ENCODE data around the gene SGSM1.

SGSM1 gene

DNA sequence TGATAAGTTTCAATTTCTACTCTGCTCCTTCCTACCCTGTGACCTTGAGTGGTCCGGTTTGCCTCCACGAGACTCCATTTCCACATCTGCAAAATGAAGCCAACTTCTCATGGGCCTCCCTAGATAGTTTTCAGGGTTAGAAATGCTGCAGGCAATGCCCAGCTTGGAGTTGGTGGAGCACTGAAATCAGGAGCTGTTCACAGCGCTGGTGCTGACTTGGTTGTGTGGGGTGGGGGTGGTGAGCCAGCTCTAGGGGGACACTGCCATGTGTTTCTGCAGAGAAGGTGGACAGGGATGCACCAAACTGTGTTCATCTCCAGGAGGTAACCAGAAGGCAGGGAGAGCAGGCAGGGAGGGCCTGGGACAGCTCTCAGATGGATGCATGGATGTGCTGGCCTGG, 37.0 kb downstream of the SGSM1 start:
- DNase-seq (ENCODE audit: low read depth): no peak

DNA sequence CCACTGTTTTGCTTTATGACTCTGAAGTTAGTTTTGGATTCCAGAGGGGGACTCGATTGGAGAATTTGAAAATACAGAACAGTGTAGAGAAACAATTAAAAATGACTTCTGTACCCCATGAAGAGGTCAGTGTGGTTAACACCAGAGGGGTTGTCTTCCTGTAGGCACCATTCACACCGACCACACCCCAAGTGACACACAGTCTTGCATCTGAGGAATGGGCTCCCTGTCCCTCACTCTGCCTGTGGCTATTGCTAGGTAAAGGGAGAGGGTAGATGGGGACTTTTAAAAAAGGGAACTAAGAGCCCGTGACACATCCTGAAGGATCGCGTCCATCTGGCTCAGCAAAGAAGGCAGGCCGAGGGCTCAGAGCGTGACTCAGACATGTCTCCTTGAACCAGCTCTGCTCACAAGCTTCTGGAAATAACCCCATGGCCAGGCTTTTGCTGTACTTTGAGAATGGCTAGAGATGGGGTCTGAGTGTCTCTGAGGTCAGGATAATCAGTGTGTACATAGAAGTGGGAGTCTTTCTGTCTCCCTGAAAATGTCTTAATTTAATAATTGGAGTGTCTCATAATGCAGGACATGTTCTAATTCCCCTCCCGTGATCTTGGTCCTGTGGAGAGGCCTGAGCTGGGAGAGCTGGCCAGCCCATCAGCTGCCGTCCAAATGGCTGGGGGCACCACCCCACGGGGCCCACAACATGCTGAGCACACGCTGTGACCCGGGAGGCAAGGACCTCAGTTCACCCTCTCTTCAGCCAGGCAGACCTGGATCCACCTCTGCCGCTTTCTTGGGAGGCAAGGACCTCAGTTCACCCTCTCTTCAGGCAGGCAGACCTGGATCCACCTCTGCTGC, 39.3 kb downstream of the SGSM1 start:
- DNase-seq (ENCODE audit: low read depth): no peak

- DNase-seq (ENCODE audit: low read depth): no peak
These were observed 41.5 kb downstream of the SGSM1 start for GRCh38 chr22:24847490-24847889.

DNA sequence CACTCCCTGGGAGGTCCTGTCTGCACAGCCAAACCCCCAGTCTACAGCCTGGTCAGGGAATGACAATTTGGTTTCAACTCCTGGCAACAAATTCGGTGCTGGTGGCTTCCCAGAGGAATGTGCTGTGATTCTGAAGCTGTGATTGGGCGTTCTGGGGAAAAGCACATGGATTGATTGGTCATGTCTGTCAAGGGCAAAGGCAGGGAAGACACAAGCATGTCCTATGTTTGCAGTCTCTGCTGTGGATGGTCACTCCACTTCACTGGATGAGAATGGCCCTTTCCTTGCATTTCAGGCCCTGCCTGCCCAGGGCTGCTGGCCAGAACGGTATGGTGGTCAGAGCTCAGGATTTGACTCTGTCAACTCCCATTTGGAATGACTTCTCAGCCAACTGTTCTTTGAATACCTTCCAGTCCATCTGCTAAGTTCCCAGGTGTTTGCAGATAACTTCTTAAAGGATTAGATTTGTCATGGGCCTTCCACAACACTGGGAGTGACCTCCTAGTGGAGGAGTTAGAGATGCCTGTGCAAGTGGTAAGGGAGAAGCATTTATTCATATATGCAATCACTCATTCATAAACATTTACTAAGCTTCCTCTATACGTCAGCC, 42.7 kb downstream of the SGSM1 start:
- DNase-seq (ENCODE audit: low read depth): no peak

GRCh38 chr22:24855794-24856193, 49.8 kb downstream of the SGSM1 start:
- no peak for DNase-seq (ENCODE audit: low read depth)

DNA sequence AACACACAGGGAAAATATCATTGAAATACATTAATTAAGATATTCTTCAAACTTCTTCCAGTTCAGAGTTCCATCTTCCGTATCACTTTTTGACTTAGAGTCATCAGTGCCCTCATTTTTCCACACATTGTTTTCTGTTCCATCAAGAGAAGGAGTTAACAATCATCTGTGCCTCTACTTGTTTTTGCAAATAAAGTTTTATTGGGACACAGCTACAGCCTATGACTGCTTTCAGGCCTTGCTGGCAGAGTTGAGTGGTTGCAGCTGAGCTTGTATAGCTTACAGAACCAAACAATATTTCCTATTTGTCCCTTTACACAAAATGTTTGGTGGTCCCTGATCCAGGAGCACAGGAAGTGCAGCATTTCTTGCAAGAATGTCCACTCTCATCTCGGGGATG, 51.6 kb downstream of the SGSM1 start:
- DNase-seq (ENCODE audit: low read depth): no peak

- DNase-seq (ENCODE audit: low read depth): no peak
These were observed 53.6 kb downstream of the SGSM1 start for GRCh38 chr22:24859587-24859986.

- DNase-seq (ENCODE audit: low read depth): no peak
These were observed 59.5 kb downstream of the SGSM1 start for GRCh38 chr22:24865508-24865907.

GRCh38 chr22:24867323-24868022, 61.5 kb downstream of the SGSM1 start:
- no peak for DNase-seq (ENCODE audit: low read depth)

DNA sequence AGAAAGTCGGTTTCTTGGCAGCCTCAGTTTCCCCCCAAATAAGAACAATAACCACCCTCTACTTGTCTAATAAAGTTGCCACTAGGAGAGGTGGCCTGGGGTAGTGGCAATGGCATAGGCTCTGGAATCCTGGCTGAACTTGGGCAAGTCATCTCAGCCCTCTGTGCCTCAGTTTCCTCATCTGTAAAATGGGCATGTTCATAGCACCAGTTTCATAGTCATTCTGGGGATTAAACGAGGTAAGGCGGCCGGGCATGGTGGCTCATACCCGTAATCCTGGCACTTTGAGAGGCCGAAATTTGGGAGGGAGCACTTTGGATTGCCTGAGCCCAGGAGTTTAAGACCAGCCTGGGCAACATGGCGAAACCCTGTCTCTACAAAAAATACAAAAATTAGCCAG, 63.0 kb downstream of the SGSM1 start:
- DNase-seq (ENCODE audit: low read depth): no peak

GRCh38 chr22:24871611-24872205, 65.7 kb downstream of the SGSM1 start:
- no peak for DNase-seq (ENCODE audit: low read depth)

DNA sequence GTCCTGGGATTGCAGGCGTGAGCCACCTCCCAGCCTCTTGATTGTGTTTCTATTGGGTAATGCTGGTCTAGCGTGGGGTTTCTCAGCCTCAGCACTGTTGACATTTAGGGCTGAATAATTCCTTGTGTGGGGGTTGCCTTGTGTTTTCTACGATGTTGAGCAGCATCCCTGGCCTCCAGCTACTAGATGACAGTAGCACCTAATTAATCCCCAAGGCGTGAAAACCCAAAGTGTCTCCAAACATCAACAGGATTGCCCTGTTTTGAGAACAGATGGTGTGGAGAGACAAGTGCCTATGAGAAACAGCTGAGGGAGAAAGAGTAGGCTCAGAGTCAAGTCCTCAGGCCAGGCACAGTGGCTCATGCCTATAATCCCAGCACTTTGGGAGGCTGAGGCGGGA, 67.2 kb downstream of the SGSM1 start:
- DNase-seq (ENCODE audit: low read depth): no peak

GRCh38 chr22:24875862-24876506, 70.0 kb downstream of the SGSM1 start:
- DNase-seq (ENCODE audit: low read depth): no peak

- DNase-seq (ENCODE audit: low read depth): no peak
These were observed 70.7 kb downstream of the SGSM1 start for GRCh38 chr22:24876700-24877099.

DNA sequence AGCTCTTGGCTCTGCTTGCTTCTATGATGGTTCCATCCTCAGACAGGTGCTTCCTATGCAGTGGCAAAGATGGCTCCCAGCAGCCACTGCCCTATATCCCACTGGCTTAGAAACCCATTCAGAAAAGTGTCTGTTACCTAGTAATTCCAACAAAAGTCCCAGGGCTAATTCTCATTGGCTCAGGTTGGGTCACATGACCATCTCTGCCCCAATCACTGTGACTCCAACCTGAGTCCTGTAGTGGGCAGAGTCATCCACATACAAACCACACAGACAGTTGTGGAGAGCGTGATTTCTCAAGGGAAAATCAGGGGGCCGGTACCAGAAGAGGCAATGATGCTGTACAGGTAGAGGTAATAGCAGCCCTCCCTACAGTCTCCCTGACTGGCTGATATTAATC, 73.0 kb downstream of the SGSM1 start:
- no peak for DNase-seq (ENCODE audit: low read depth)

DNA sequence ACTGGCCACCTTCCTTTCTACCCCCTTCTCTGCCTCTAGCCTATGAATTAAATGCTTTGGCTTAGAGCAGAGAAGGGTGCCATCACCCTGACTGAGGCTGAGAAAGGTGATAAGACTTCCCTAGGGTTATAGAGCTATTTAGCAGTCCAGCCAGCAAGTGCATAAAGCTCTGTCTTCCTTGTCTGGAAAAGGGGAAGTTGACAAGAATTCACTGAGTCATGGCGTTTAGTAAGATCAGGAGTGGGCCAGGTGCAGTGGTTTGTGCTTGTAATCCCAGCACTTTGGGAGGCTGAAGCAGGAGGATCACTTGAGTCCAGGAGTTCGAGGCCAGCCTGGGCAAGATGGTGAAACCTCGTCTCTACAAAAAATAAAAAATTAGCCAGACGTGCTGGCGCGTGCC, 77.4 kb downstream of the SGSM1 start:
- no peak for DNase-seq (ENCODE audit: low read depth)

GRCh38 chr22:24887260-24887659, 81.2 kb downstream of the SGSM1 start:
- no peak for DNase-seq (ENCODE audit: low read depth)

- no peak for DNase-seq (ENCODE audit: low read depth)
These were observed 87.5 kb downstream of the SGSM1 start for GRCh38 chr22:24893341-24894070.

- no peak for DNase-seq (ENCODE audit: low read depth)
These were observed 88.4 kb downstream of the SGSM1 start for GRCh38 chr22:24894220-24894975.

DNA sequence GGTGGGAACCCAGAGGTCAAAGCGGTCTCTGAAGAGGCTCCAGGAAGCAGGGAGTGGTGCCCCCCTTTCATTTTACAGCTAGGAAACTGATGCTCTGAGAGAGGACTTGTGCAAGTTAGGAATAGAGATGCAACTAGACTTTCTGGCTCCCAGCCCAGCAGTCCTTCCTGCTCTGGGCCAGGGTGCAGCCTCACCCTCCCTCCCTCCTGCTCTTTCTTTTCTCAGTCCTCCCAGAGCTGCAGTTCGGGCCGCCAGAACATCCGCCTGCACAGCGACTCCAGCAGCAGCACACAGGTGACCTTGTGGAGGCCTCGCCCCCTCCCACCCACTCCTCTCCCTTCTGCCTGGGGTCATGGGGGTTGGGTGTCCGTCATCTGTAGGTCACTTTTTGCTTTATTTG, 89.0 kb downstream of the SGSM1 start:
- DNase-seq (ENCODE audit: low read depth): no peak

DNA sequence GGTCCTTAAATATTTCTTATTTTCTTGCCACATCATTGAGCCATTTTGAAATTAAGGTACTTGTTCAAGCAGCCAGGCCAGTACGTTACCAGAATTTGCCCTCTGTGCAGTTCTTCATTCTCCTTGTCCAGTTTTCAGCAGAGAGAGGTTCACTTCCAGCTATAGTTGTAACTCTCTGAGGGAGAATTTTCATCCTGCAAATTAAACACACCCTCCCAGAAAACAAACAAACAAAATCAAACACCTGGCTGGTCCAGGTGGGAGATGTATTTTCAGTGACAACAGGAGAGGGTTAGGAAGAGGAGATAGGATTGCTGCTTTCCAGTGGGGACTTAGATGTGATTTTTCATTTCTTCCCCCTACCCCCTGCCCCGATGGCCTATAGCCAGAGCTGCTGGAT, 95.4 kb downstream of the SGSM1 start:
- no peak for DNase-seq (ENCODE audit: low read depth)
